Measurements from ENCODE around the gene SENP6. TPM values are rescaled to one million over a fixed set of nuclear protein-coding genes. Genes with fewer than 3 reads are reported as not detected.
"Not testable (repeated sequence)": the region's sequence is repeated elsewhere in the genome, so short reads cannot be mapped to it uniquely, and the experiment has no call there.

SENP6 gene
- polyA plus RNA-seq, 3 donors: 22.3 to 43.9 (median 31.9) TPM

DNA sequence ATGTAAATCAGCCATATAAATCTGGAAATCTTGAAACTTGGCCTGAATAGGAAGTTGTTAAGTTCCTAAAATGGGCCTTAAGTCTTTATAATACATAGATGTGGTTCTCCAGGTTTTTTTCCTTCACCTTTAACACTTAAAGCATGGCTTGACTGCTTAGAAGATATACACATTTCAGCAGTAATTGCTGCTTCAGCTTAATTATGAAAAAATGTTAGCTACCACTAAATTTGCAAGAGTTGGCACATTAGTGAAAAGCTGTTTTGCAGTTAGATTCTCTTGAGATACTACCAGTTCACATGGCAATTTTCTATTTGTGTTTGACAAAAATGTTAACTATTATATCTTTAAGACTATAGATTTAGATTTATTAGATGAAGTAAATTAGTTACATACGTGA lies 74.7 kb downstream of the SENP6 start:
- DNase-seq: no peak
- H3K9ac ChIP-seq (ENCODE audit: insufficient read depth, low read length, poor library complexity, severe bottlenecking): no peak overlapping the region
- H4K20me1 ChIP-seq (ENCODE audit: insufficient read depth, low read length): peaks cover 3% of the 10 kb centered on the region
- Mint-ChIP-seq H3K27me3 (ENCODE audit: low read depth in 3 of 3) (no peaks in the 10 kb centered on the region), H3K4me1 (no peaks in the 10 kb centered on the region), H3K9me3 (peaks cover 0 to 6% (median 3%) of the 10 kb centered on the region in 7 donors), H3K4me3 (no peak overlapping the region), H3K27ac (no peak overlapping the region), H3K36me3 (peaks cover 68 to 77% of the 10 kb centered on the region in 2 donors)
- H2AFZ ChIP-seq (ENCODE audit: insufficient read depth, low read depth, low read length, poor library complexity, severe bottlenecking): no peak overlapping the region
- no peaks in the 10 kb centered on the region for H3K27me3 ChIP-seq (ENCODE audit: control insufficient read depth in 2 of 2, insufficient read depth in 2 of 2, low read length in 2 of 2)
- TF ChIP-seq, protein P1, sequence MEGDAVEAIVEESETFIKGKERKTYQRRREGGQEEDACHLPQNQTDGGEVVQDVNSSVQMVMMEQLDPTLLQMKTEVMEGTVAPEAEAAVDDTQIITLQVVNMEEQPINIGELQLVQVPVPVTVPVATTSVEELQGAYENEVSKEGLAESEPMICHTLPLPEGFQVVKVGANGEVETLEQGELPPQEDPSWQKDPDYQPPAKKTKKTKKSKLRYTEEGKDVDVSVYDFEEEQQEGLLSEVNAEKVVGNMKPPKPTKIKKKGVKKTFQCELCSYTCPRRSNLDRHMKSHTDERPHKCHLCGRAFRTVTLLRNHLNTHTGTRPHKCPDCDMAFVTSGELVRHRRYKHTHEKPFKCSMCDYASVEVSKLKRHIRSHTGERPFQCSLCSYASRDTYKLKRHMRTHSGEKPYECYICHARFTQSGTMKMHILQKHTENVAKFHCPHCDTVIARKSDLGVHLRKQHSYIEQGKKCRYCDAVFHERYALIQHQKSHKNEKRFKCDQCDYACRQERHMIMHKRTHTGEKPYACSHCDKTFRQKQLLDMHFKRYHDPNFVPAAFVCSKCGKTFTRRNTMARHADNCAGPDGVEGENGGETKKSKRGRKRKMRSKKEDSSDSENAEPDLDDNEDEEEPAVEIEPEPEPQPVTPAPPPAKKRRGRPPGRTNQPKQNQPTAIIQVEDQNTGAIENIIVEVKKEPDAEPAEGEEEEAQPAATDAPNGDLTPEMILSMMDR (IDR thresholded peaks at IDR 0.05): no peak
- no CpG with 5 or more reads among the region's 1 CpG for WGBS (ENCODE audit: insufficient coverage)
- no peaks in the 10 kb centered on the region for H3K4me1 ChIP-seq (ENCODE audit: control insufficient read depth in 1 of 2, insufficient read depth in 2 of 2, low read length in 2 of 2)
- H3K27ac ChIP-seq (ENCODE audit: low read depth in 1 of 2, low read length in 2 of 2): no peak overlapping the region
- H3K36me3 ChIP-seq (replicated peaks in 1 of 2; ENCODE audit: control insufficient read depth in 1 of 2, insufficient read depth in 2 of 2, low read length in 2 of 2): peaks cover 78 to 98% of the 10 kb centered on the region in 2 donors
- no peak overlapping the region for H3K4me3 ChIP-seq (replicated peaks in 1 of 3; ENCODE audit: low read depth in 2 of 3, low read length in 3 of 3)
- intact Hi-C loops (cut with micrococcal nuclease): no loop called here
- H3K4me2 ChIP-seq (replicated peaks; ENCODE audit: extremely low read depth, low read length, poor library complexity, severe bottlenecking): no peak overlapping the region
- no peaks in the 10 kb centered on the region for H3K79me2 ChIP-seq (ENCODE audit: insufficient read depth, low read length)
- no peaks in the 10 kb centered on the region for H3K9me3 ChIP-seq (replicated peaks in 1 of 2; ENCODE audit: control insufficient read depth in 1 of 2, insufficient read depth in 1 of 2, low read length in 2 of 2)

DNA sequence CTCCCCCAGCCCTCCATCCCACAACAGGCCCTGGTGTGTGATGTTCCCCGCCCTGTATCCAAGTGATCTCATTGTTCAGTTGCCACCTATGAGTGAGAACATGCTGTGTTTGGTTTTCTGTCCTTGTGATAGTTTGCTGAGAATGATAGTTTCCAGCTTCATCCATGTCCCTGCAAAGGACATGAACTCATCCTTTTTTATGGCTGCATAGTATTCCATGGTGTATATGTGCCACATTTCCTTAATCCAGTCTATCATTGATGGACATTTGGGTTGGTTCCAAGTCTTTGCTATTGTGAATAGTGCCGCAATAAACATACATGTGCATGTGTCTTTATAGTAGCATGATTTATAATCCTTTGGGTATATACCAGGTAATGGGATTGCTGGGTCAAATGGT lies 80.9 kb downstream of the SENP6 start:
- H3K4me1 ChIP-seq (ENCODE audit: control insufficient read depth in 1 of 2, insufficient read depth in 2 of 2, low read length in 2 of 2); H2AFZ ChIP-seq (ENCODE audit: insufficient read depth, low read depth, low read length, poor library complexity, severe bottlenecking); H3K9me3 ChIP-seq (replicated peaks in 1 of 2; ENCODE audit: control insufficient read depth in 1 of 2, insufficient read depth in 1 of 2, low read length in 2 of 2); H3K4me3 Mint-ChIP-seq; H3K9ac ChIP-seq (ENCODE audit: insufficient read depth, low read length, poor library complexity, severe bottlenecking); intact Hi-C loops (cut with micrococcal nuclease); H4K20me1 ChIP-seq (ENCODE audit: insufficient read depth, low read length); H3K27ac Mint-ChIP-seq; H3K27me3 Mint-ChIP-seq (ENCODE audit: low read depth in 3 of 3); H3K4me2 ChIP-seq (replicated peaks; ENCODE audit: extremely low read depth, low read length, poor library complexity, severe bottlenecking); DNase-seq; H3K79me2 ChIP-seq (ENCODE audit: insufficient read depth, low read length); H3K4me1 Mint-ChIP-seq; H3K27me3 ChIP-seq (ENCODE audit: control insufficient read depth in 2 of 2, insufficient read depth in 2 of 2, low read length in 2 of 2); H3K27ac ChIP-seq (ENCODE audit: low read depth in 1 of 2, low read length in 2 of 2); H3K4me3 ChIP-seq (replicated peaks in 1 of 3; ENCODE audit: low read depth in 2 of 3, low read length in 3 of 3): not testable (repeated sequence)
- H3K36me3 ChIP-seq (replicated peaks in 1 of 2; ENCODE audit: control insufficient read depth in 1 of 2, insufficient read depth in 2 of 2, low read length in 2 of 2): peaks cover 51 to 57% of the 10 kb centered on the region in 2 donors
- WGBS (ENCODE audit: insufficient coverage): no CpG with 5 or more reads among the region's 2 CpGs
- Mint-ChIP-seq H3K9me3 (peaks cover 11 to 21% (median 17%) of the 10 kb centered on the region in 7 donors), H3K36me3 (peaks cover 89 to 90% of the 10 kb centered on the region in 2 donors)

DNA sequence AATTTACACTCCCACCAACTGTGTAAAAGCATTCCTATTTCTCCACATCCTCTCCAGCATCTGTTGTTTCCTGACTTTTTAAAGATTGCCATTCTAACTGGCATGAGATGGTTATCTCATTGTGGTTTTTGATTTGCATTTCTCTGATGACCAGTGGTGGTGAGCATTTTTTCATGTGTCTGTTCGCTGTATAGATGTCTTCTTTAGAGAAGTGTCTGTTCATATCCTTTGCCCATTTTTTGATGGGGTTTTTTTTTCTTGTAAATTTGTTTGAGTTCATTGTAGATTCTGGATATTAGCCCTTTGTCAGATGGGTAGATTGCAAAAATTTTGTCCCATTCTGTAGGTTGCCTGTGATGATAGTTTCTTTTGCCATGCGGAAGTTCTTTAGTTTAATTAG lies 81.3 kb downstream of the SENP6 start:
- H3K4me3 Mint-ChIP-seq; H4K20me1 ChIP-seq (ENCODE audit: insufficient read depth, low read length); H3K4me3 ChIP-seq (replicated peaks in 1 of 3; ENCODE audit: low read depth in 2 of 3, low read length in 3 of 3); DNase-seq; H3K27ac Mint-ChIP-seq; H3K27me3 ChIP-seq (ENCODE audit: control insufficient read depth in 2 of 2, insufficient read depth in 2 of 2, low read length in 2 of 2); H3K4me1 Mint-ChIP-seq; H3K27me3 Mint-ChIP-seq (ENCODE audit: low read depth in 3 of 3); intact Hi-C loops (cut with micrococcal nuclease); H3K4me1 ChIP-seq (ENCODE audit: control insufficient read depth in 1 of 2, insufficient read depth in 2 of 2, low read length in 2 of 2); H3K9me3 ChIP-seq (replicated peaks in 1 of 2; ENCODE audit: control insufficient read depth in 1 of 2, insufficient read depth in 1 of 2, low read length in 2 of 2); H3K4me2 ChIP-seq (replicated peaks; ENCODE audit: extremely low read depth, low read length, poor library complexity, severe bottlenecking); H3K79me2 ChIP-seq (ENCODE audit: insufficient read depth, low read length); H3K9ac ChIP-seq (ENCODE audit: insufficient read depth, low read length, poor library complexity, severe bottlenecking); H2AFZ ChIP-seq (ENCODE audit: insufficient read depth, low read depth, low read length, poor library complexity, severe bottlenecking); H3K27ac ChIP-seq (ENCODE audit: low read depth in 1 of 2, low read length in 2 of 2): not testable (repeated sequence)
- H3K36me3 Mint-ChIP-seq: peaks cover 89 to 90% of the 10 kb centered on the region in 2 donors
- peaks cover 49 to 57% of the 10 kb centered on the region in 2 donors for H3K36me3 ChIP-seq (replicated peaks in 1 of 2; ENCODE audit: control insufficient read depth in 1 of 2, insufficient read depth in 2 of 2, low read length in 2 of 2)
- H3K9me3 Mint-ChIP-seq: peaks cover 11 to 21% (median 17%) of the 10 kb centered on the region in 7 donors
- WGBS (ENCODE audit: insufficient coverage): 100% methylated on average over 1 of the region's 2 CpGs

DNA sequence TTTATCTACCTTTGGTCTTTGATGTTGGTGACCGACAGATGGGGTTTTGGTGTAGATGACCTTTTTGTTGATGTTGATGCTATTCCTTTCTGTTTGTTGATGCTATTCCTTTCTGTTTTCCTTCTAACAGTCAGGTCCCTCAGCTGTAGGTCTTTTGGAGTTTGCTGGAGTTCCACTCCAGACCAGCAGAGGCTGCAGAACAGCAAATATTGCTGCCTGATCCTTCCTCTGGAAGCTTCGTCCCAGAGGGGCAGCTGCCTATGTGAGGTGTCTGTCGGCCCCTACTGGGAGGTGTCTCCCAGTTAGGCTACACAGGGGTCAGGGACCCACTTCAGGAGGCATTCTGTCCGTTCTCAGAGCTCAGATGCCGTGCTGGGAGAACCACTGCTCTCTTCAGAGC lies 85.9 kb downstream of the SENP6 start:
- intact Hi-C loops (cut with micrococcal nuclease); H3K79me2 ChIP-seq (ENCODE audit: insufficient read depth, low read length); H3K27me3 ChIP-seq (ENCODE audit: control insufficient read depth in 2 of 2, insufficient read depth in 2 of 2, low read length in 2 of 2); H2AFZ ChIP-seq (ENCODE audit: insufficient read depth, low read depth, low read length, poor library complexity, severe bottlenecking); H4K20me1 ChIP-seq (ENCODE audit: insufficient read depth, low read length); H3K4me3 Mint-ChIP-seq; H3K9me3 ChIP-seq (replicated peaks in 1 of 2; ENCODE audit: control insufficient read depth in 1 of 2, insufficient read depth in 1 of 2, low read length in 2 of 2); H3K27me3 Mint-ChIP-seq (ENCODE audit: low read depth in 3 of 3); H3K4me2 ChIP-seq (replicated peaks; ENCODE audit: extremely low read depth, low read length, poor library complexity, severe bottlenecking); DNase-seq; H3K9me3 Mint-ChIP-seq; H3K4me1 Mint-ChIP-seq; H3K4me1 ChIP-seq (ENCODE audit: control insufficient read depth in 1 of 2, insufficient read depth in 2 of 2, low read length in 2 of 2); H3K4me3 ChIP-seq (replicated peaks in 1 of 3; ENCODE audit: low read depth in 2 of 3, low read length in 3 of 3); H3K9ac ChIP-seq (ENCODE audit: insufficient read depth, low read length, poor library complexity, severe bottlenecking): not testable (repeated sequence)
- Mint-ChIP-seq H3K27ac (peak overlapping the region in 2 of 7 donors; percentile 31 to 63), H3K36me3 (peaks cover 48 to 71% of the 10 kb centered on the region in 2 donors)
- Histone ChIP-seq H3K36me3 (replicated peaks in 1 of 2; ENCODE audit: control insufficient read depth in 1 of 2, insufficient read depth in 2 of 2, low read length in 2 of 2) (peaks cover 13 to 33% of the 10 kb centered on the region in 2 donors), H3K27ac (ENCODE audit: low read depth in 1 of 2, low read length in 2 of 2) (peak overlapping the region in 1 of 2 donors; percentile 26)
- WGBS (ENCODE audit: insufficient coverage): 100% methylated on average over 3 of the region's 5 CpGs

Measured in CD14-positive monocyte (primary cell).